Caki2 (cell line): ENCODE results near the gene CDKL1. TPM values are rescaled to one million over a fixed set of nuclear protein-coding genes. Genes with fewer than 3 reads are reported as not detected.
"Not testable (repeated sequence)": the region's sequence is repeated elsewhere in the genome, so short reads cannot be mapped to it uniquely, and the experiment has no call there.

Experiments used
- DNase-seq: peaks from one replicate; pipeline ENCODE4 v3.0.0-alpha.2; 2015; ENCODE audit warnings: low read depth
- in situ Hi-C: cut with HindIII; loops from 2 replicates; pipeline ENCODE4 v1.10.0; 2016; ENCODE audit warnings: low sequenced_read_pairs, low pct_unique_long_range_greater_than_20kb, mixed read lengths
- total RNA-seq: library from RNA; depleted of rRNA; stranded (reverse); fragments of >200 nt; shearing (Covaris generic); gene quantifications from 2 replicates; pipeline ENCODE4 v1.2.3, GENCODE V29; 2014; ENCODE audit warnings: low replicate concordance

Gene CDKL1
- total RNA-seq, 1 experiment from 2014 or later = 123 TPM

DNA sequence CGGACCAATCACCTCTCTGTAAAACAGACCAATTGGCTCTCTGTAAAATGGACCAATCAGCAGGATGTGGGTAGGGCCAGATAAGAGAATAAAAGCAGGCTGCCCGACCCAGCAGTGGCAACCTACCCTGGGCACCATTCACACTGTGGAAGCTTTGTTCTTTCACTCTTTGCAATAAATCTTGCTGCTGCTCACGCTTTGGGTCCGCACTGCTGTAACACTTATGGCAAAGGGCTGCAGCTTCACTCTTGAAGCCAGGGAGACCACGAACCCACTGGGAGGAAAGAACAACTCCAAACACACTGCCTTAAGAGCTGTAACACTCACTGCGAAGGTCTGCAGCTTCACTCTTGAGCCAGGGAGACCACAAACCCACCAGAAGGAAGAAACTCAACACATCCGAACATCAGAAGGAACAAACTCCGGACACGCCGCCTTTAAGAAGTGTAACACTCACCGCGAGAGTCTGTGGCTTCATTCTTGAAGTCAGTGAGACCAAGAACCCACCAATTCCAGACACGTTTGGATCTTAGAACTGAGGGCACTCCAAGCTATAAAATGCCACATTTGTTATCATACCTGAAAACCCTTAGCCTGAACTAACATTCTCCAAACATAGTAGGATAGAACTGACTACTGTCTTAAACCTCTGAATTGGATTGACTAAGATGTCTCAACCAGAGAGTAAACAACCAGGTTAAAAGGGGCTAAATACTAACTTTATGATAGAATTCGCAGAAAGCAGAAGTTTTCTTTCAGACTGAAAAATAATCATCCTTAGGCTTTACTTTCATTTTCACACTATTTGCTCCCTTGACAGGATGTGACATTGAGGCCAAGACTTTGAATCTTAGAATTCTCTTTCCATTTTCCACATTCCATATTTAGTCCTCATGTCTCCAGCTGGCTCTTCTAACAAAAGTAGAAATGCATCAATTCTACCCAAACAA, 33.6 kb downstream of the CDKL1 start:
- in situ Hi-C loops = no loop called here
- DNase-seq = no peak

DNA sequence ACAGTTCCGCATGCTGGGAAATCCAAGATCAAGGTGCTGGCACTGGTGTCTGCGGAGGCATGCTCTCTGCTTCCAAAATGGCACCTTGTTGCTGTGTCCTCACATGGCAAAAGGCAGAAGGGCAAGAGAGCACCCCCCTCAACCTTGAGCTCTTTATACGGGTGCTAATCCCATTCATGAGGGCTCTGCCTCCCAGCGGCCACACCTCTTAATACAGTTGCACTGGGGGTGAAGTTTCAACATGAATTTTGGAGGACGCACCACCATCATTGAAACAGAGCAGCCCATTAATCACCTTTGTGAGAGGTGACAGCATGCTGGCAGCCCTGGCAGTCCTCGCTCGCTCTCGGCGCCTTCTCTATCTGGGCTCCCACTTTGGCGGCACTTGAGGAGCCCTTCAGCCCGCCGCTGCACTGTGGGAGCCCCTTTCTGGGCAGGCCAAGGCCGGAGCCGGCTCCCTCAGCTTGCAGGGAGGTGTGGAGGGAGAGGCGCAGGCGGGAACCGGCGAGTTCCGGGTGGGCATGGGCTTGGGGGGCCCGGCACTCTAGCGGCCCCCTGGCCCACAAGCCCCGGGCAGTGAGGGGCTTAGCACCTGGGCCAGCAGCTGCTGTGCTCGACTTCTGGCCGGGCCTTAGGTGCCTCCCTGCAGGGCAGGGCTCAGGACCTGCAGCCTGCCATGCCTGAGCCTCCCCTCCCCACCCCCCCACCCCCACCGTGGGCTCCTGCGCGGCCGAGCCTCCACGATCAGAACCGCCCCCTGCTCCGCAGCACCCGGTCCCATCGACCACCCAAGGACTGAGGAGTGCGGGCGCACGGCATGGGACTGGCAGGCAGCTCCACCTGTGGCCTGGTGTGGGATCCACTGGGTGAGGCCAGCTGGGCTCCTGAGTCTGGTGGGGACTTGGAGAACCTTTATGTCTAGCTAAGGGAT, 34.9 kb downstream of the CDKL1 start:
- DNase-seq, in situ Hi-C loops: not testable (repeated sequence)

DNA sequence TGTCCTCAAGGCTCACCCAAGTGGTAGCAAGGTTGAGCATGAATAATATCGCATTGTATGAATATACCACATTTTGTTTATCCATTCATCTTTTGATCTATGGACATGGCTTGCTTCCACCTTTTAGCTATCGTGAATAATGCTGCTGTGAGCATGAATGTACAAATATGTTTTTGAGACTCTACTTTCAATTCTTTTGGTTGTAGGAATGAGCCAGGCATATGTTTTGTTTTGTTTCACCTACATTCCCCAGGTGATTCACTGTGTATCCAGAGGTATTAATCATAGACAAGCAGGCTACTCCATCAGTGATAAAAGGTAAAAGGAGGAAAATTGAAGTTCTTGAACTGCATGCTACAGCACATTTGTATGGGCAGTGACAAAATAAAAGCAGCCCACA, 35.8 kb downstream of the CDKL1 start:
- in situ Hi-C loops = no loop called here
- no peak for DNase-seq

DNA sequence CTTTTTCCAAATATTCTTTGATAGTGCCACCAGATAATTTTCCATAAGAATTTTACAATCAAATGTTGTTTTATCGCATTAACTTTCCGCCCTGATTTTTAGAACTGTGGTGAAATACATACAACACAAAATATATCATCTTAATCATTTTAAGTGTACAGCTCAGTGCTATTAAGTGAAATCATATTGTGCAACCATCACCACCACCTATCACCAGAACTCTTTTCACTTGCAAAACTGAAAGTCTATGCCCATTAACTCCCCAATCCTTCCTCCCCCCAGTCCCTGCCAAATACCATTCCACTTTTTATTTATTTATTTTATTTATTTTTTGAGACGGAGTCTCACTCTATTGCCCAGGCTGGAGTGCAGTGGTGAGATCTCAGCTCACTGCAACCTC, 36.6 kb downstream of the CDKL1 start:
- DNase-seq = no peak
- in situ Hi-C loops = no loop called here

DNA sequence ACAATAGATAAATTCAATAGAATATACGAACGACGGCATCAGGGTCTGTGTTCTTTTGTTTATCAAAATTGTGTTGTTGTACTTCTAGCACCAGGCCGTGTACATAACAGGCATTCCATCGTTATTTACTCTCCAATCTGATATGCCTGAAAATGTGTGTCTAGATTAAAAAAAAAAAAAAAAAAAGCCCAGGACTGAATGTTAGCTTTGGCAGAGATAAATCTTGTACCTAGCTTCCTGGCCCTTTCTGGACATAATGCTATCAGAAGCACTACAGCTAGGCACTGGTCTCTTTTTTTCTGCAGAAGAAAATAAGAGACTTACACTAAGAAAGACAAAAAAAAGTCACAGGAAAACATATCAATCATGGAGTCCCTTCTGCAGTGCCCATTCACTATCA, 37.0 kb downstream of the CDKL1 start:
- in situ Hi-C loops = no loop called here
- DNase-seq = no peak

DNA sequence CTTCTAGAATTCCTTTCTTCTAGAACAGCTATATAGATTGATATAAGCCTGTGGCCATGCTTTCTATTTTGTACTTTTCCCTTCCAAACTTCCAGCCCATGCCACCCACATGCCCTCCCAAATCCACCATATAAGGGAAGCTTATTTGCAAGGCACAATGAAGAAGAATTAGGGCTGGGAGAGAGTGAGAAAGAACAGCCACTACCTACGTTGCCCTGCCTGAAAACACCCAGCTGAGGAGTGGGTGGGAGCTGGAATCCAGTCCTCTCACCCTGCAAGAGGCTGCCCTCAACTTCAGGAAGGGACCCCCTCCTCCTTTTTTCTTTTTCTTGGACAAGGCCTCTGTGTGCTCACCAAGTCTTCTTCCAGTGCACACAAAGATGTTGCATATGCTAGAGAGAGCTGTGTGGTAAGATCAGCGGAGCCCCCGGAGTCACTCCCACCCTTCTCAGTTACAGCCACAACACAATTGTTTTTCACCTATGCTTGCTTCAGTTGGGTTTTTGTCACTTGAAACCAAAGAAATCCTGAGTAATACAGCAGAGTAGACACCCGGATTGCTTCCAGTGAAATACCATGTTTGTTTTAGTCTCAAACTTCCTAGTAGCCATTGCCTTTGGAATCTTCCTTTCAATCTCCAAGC, 38.8 kb downstream of the CDKL1 start:
- in situ Hi-C loops = no loop called here
- no peak for DNase-seq

DNA sequence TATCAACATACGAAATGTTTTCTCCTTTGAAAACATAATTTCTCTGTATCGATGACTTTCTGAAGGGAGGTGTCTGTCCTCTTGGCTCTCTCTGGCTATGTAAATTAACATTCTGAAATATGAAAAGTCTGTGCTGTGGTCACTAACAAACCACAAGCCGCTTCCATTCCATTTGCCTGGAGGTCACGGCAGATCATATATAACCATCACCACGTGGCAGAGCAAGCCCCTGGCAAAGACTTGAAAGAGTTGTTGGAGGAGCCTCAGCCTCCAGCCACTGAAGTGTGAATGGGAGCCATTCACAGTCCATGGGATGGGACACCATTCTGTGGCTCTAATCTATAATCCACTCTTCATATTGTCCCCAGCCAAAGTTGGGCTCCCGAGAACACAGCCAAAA, 39.6 kb downstream of the CDKL1 start:
- no peak for DNase-seq
- in situ Hi-C loops = no loop called here

DNA sequence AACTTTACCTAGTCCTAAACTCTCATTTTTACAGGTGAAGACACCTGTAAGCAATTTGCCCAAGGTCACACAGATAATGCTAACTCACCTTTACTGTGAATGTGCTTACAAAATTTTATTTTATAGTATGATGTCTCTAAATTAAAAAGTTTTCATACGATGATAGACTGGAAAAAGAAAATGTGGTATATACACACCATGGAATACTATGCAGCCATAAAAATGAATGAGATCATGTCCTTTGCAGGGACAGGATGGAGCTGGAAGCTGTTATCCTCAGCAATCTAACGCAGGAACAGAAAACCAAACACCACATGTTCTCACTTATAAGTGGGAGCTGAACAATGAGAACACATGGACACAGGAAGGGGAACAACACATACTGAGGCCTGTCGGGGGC, 40.4 kb downstream of the CDKL1 start:
- in situ Hi-C loops, DNase-seq: not testable (repeated sequence)

DNA sequence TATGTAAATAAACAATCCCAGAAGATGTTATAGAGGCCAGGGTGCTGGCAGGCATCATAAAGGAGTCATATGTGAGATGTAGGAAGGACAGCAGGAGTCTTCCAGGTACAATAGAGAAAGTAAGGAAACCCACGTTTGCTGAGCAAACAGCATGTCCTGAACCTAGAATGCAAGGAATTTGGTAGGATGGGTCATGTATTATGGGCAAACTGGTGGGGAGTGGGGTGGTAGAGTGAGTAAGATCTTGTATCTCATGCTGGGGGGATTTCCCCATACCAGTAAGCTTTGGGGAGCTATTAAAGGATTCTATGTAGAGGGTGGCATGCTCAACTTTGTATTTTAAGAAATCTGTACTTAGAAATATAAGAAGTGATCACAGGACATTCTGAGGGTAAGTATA, 41.0 kb downstream of the CDKL1 start:
- in situ Hi-C loops = no loop called here

DNA sequence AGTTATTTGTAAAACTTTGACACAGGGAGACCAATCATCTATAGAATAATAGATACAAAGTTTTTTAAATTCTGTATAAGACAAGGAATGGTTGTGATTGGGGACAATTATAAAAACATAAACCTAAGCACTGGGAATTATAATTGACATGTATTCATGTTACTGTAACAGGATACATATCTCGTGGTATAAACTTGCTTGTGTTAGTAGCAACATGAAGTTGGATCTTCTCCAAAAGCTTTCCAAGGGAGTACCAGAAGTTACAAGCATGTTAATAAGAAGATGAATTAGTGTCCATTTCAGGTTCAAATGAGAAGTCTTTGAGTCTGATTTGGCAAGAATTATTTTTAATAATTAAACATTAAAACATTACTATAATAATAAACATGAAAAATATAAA, 42.2 kb downstream of the CDKL1 start:
- no peak for DNase-seq
- in situ Hi-C loops = no loop called here

More for the DNA sequence above, 41.0 kb downstream of the CDKL1 start:
- no peak for DNase-seq

DNA sequence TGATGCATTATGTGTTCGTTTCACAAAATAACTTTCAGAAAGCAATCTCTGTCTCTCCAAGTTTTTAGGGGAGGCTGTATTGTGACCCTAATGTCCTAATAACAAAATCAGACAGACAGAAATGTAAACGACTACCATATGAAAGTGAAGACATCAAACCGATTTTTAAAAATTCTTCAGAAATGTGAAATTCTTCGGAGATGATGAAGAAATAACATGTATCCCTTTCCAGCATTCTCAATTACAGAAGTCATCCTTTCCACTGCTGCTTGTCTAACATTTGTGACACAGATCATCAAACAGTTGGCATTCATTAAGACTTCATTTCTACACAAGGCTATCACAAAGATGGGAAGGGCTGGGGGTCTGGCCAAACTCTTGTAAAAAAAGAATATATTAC, 43.6 kb downstream of the CDKL1 start:
- DNase-seq = no peak
- in situ Hi-C loops = no loop called here

DNA sequence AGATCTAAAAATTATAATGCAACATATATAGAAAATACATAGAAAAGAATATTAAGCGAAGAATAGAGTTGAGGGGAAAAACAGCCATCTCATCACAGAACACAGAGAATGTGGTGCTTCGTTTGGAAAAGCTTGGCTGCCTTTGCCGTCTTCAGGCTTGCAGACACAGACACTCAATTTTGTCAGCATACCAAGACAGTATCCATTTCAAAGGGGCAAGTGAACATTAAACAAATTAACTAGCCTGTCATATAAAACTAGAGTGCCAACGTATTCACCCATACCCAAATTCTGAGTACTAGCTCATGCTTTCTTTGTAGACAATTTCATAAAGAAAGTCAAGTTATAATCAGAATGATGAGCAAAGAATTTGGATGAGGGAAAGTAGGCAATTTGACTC, 44.1 kb downstream of the CDKL1 start:
- no peak for DNase-seq
- in situ Hi-C loops = no loop called here

DNA sequence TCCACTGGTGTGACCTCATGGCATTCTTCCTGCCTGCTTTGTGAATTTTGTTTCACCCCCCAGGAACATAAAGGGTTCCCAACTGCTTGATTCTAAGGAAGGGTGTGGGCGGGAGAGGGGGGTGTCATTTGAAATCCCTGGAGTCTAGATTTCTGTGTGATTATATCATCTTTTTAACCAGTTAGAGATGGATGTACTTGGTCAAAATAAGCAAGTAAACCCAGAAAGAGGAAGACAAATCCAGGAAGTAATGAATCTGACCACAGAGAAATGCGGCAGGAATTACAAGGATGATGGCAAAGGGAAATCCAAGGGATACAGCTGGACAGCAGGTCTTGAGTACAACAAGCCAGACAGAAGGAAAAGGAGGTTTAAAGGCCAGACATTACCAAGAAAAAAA, 45.7 kb downstream of the CDKL1 start:
- DNase-seq = no peak
- in situ Hi-C loops = no loop called here

DNA sequence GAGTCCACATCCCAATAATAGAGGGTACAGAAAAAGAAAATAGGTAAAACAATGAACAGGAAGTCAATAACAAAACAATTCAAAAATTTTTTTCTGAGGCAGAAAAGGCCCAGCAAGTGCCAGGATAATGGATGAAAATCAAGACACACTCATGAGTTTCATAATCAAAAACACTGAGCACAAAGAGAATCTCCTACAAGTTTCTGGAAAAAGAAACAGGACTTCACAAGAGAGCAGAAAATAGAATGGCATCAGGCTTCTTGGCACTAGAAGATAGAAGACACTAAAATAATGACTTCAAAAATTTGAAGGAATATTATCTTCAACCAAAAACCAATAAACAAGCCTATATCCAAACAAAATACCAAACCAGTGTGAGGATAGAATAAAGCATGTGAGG, 47.7 kb downstream of the CDKL1 start:
- in situ Hi-C loops = no loop called here
- no peak for DNase-seq

DNA sequence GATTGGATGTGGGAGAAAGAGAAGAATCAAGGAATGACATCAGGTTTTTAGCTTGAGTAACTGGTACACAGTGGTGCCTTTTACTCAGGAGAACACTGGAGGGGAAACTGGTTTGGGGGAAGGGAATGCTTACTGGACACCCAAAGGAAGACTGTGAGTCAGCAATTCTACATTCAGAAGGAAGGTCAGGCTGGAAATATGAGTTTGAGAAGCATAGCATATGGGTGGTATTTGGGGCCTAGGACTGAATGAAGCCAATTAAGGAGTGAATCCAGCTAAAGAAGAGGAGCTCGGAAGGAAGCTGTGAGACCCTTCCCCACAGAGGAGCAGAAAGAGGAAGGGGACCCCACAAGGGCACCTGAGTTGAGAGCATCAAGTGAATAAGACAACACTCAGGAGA, 49.2 kb downstream of the CDKL1 start:
- DNase-seq = peak; percentile 40
- in situ Hi-C loops = no loop called here

DNA sequence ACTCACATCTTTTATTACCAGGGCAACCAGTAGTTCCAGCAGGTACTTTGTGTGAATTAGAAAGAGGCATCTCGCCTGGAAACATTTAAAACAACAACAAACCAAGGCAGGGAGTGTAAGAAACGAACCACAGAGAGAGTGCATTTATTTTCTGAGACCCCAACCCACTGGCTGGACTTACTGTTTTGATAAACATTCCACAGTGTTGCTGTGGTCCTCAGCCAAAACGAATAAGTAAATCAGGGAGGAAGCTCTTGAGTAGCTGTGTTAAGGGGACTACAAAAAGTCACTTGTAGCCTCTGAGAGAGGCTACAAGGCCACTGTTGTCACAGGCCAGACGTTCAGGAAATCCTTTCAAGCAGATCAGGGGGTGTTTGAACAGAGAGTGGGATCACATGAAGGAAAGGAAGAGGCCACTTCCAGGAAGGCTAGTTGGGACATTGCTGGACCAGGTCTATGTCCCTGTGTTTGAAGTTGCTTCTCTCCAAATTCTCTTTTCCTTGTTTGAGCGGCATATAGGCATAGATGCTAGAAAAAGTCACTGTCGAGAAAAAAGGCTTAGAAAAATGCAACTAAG, 50.7 kb downstream of the CDKL1 start:
- DNase-seq = no peak
- in situ Hi-C loops = no loop called here

DNA sequence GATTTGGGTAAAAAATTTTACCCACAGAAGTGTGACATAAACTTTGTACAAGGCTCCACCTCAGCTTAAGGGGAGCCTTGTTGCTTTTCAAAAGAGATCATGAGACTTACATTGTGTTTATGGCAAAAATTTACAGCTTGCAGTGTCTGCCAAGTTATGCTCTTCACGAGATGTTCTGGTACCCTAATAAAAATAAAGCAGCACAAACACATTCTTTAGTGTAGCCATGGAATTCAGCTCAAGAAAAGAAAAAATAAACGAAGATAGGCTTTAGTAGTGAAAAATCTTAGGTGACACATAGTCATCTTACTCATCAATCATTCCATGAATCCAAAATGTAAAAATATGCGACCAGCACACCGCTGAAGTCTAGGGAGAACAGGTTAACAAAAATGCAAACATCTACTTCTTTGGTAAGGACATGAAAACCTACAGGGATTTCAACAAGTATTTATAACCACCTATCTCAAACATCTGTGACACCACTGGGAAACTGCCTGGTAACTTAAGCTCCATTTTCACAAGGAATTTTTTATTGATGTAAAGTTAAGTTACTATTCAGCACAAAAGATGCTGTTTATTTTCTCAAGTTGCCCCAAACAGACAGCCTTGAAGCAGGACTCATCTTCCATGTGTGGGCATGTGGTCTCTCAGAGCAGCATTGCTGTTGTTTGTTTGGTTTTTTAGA, 51.7 kb downstream of the CDKL1 start:
- in situ Hi-C loops = no loop called here
- DNase-seq = peak; percentile 23
